NB4 (cell line): ENCODE results near the gene RBP2.

ENCODE experiments used
- DNase-seq: peaks from one replicate; pipeline ENCODE4 v3.0.0; 2010; ENCODE audit warnings: low read depth
- H3K4me3 ChIP-seq: one replicate; pipeline ENCODE4 v1.5.1; 2011; ENCODE audit warnings: mild to moderate bottlenecking, low read depth, low read length, moderate library complexity
- MYC ChIP-seq: IDR thresholded peaks from 2 replicates; pipeline ENCODE4 v1.6.1; 2011; ENCODE audit warnings: low read depth, low read length
- POLR2A ChIP-seq: IDR thresholded peaks from 2 replicates; pipeline ENCODE4 v1.6.1; 2011; ENCODE audit warnings: mild to moderate bottlenecking; ENCODE audit not compliant: insufficient read length; ENCODE audit errors: extremely low read depth
- TF ChIP-seq, protein P1 (sequence below): IDR thresholded peaks from 2 replicates; pipeline ENCODE4 v1.6.1; 2011; ENCODE audit warnings: low read depth, low read length
- TF ChIP-seq, protein P2 (sequence below): IDR thresholded peaks from one replicate; pipeline ENCODE4 v1.5.1; 2012; ENCODE audit warnings: low read depth, low read length

RBP2 gene

DNA sequence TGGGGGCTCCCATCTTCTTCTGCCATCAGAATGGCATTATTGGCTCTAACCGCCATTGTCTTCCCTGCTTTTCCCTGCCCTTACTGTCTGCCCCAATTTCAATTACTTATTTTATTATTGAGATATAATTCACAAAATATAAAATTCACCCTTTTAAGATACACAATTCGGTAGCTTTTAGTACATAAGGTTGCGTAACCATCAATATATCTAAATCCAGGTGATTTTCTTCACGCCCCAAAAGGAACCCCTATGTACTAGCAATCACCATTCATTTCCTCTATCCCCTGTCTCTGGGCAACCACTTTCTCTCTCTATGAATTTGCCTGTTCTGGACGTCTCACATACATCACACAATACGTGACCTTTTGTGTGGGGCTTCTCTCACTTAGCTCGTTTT is 18.0 kb downstream of the RBP2 start:
- H3K4me3 ChIP-seq: no peak overlapping the region
- TF ChIP-seq MYC: no peak
- no peak for TF ChIP-seq POLR2A
- TF ChIP-seq, protein P1, sequence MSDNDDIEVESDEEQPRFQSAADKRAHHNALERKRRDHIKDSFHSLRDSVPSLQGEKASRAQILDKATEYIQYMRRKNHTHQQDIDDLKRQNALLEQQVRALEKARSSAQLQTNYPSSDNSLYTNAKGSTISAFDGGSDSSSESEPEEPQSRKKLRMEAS: no peak
- TF ChIP-seq, protein P2, sequence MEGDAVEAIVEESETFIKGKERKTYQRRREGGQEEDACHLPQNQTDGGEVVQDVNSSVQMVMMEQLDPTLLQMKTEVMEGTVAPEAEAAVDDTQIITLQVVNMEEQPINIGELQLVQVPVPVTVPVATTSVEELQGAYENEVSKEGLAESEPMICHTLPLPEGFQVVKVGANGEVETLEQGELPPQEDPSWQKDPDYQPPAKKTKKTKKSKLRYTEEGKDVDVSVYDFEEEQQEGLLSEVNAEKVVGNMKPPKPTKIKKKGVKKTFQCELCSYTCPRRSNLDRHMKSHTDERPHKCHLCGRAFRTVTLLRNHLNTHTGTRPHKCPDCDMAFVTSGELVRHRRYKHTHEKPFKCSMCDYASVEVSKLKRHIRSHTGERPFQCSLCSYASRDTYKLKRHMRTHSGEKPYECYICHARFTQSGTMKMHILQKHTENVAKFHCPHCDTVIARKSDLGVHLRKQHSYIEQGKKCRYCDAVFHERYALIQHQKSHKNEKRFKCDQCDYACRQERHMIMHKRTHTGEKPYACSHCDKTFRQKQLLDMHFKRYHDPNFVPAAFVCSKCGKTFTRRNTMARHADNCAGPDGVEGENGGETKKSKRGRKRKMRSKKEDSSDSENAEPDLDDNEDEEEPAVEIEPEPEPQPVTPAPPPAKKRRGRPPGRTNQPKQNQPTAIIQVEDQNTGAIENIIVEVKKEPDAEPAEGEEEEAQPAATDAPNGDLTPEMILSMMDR: no peak
- DNase-seq: no peak

DNA sequence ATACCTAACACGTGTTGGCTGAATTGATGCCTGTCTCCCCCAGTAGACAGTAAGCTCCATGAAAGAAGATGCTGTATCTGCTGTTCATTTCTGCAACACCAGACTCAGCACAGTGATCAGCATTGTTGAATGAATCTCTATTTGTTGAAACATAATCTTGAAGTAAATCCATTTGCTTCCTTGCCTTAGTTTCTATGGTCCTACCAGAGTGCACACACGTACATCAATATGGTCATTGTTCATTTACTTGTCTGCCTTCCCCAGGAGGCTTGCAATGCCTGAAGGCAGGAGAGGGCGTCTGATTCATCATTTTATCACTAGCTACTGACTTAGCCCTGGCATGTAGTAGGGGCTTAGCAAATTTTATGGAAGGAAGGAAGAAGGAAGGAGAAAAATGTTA is 19.2 kb downstream of the RBP2 start:
- TF ChIP-seq POLR2A (no peak), MYC (no peak)
- TF ChIP-seq, protein P2: no peak
- TF ChIP-seq, protein P1: no peak
- no peak for DNase-seq
- H3K4me3 ChIP-seq: no peak overlapping the region

- H3K4me3 ChIP-seq: no peak overlapping the region
- no peak for TF ChIP-seq MYC
- TF ChIP-seq POLR2A: no peak
- TF ChIP-seq, protein P2: no peak
- TF ChIP-seq, protein P1: no peak
- no peak for DNase-seq
Measured at GRCh38 chr3:139456386-139456785, 19.9 kb downstream of the RBP2 start.

DNA sequence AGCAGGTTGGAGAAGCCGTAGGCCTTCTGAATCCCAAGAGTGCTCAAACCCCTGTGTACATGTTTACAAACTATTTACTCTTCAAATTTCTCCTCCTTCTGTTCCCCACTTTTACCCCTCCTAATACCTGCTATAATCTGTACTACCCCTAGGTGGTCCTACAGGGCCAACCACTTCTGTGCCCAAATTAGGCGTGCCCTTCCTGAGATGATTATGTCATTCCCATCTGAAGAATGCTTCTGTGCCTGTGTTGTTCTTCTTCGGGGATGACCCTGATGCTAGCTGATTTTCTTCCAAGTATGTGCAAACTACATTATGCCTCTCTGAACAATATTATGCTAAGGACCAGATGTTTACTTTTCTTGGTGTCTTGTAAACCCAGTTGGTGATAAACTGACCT is 20.5 kb downstream of the RBP2 start:
- TF ChIP-seq MYC: no peak
- TF ChIP-seq, protein P1: no peak
- TF ChIP-seq, protein P2: no peak
- no peak for TF ChIP-seq POLR2A
- no peak overlapping the region for H3K4me3 ChIP-seq
- peak; percentile 5 for DNase-seq

DNA sequence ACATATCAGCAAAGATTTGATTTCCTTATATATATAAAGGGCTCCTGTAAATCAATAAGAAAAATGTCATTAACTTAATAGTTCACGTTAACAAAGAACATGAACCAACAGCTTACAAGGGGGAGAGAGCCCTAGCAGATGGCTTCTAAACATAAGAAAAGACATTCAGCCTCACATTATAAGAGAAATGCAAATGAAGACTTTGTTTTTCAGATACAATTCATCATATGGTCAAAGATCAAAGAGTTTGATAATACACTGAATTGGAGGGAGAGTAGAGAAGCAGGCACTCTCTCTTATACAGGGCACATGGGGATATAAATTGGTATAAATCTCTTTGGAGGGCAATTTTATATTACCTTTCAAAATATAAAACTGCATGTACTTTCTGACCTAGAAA is 21.1 kb downstream of the RBP2 start:
- no peak for DNase-seq
- TF ChIP-seq MYC: no peak
- no peak for TF ChIP-seq POLR2A
- TF ChIP-seq, protein P2: no peak
- TF ChIP-seq, protein P1: no peak
- H3K4me3 ChIP-seq: no peak overlapping the region

DNA sequence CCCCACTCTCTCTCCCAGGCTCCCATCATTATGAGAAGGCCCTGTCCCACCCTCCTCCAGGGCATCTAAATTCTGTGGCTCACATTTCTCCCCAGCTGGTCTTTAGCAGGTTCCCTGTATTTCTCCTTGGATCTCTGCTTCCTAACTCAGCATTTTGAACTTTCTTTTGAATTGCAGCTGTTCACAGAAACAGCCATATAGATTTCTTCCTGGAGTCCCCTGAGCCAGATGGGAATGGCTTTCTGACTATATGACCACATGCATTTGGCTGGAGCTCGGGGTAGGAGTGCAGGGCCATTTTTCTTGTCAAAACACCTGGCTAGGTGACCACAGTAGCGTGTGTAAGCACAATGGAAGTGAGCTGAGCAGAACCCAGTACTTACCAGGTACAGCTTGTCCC is 22.0 kb downstream of the RBP2 start:
- H3K4me3 ChIP-seq: no peak overlapping the region
- TF ChIP-seq, protein P1: no peak
- TF ChIP-seq, protein P2: no peak
- no peak for TF ChIP-seq POLR2A
- no peak for TF ChIP-seq MYC
- no peak for DNase-seq
